Measurements from ENCODE around the gene IGSF8. TPM values are rescaled to one million over a fixed set of nuclear protein-coding genes. Genes with fewer than 3 reads are reported as not detected.
"Not testable (repeated sequence)": the region's sequence is repeated elsewhere in the genome, so short reads cannot be mapped to it uniquely, and the experiment has no call there.

IGSF8 gene
- total RNA-seq, 3 donors from 2014 or later, result 21.0 to 35.7 (median 24.5) TPM

DNA sequence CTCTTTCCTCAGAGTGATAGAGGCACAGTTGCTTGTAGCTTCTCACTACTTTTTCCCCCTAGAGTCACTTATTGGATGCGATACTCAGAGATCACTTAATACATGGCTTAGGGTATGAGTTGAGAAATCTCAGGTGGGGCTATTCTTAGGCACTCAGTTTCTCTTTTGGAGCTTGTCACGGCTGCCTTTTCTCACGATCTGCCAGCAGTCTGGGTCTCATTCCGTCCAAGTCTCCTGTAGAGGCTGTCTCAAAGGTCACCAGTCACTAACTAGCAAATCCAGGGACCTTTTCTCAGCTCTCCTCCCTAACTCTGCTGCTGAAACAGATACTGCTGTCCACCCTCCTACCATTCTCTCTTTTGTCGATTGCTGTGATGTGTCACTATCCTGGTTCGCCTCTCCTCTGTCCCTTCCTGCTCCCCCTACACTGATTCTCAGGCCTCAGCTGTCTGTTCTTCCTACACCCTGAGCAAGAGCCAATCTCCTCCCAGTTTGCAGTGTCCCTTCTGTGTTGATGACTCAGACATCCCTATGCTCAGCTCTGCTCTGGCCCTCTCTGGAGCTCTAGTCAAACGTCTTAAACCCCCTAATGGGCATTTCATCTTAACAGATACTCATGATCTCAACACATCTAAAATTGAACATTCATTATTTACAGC is 29.6 kb upstream of the IGSF8 start:
- Histone ChIP-seq H3K27me3 (no peaks in the 10 kb centered on the region), H3K4me3 (no peak overlapping the region), H3K4me1 (no peaks in the 10 kb centered on the region), H3K36me3 (no peaks in the 10 kb centered on the region), H3K27ac (no peak overlapping the region), H3K9me3 (no peaks in the 10 kb centered on the region)
- intact Hi-C loops (cut with DNase I; ENCODE audit: low total_unique reads), result no loop called here
- TF ChIP-seq, protein P1, sequence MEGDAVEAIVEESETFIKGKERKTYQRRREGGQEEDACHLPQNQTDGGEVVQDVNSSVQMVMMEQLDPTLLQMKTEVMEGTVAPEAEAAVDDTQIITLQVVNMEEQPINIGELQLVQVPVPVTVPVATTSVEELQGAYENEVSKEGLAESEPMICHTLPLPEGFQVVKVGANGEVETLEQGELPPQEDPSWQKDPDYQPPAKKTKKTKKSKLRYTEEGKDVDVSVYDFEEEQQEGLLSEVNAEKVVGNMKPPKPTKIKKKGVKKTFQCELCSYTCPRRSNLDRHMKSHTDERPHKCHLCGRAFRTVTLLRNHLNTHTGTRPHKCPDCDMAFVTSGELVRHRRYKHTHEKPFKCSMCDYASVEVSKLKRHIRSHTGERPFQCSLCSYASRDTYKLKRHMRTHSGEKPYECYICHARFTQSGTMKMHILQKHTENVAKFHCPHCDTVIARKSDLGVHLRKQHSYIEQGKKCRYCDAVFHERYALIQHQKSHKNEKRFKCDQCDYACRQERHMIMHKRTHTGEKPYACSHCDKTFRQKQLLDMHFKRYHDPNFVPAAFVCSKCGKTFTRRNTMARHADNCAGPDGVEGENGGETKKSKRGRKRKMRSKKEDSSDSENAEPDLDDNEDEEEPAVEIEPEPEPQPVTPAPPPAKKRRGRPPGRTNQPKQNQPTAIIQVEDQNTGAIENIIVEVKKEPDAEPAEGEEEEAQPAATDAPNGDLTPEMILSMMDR (IDR thresholded peaks at IDR 0.05), result no peak
- no peak for DNase-seq (ENCODE audit: low spot score in 2 of 2)

DNA sequence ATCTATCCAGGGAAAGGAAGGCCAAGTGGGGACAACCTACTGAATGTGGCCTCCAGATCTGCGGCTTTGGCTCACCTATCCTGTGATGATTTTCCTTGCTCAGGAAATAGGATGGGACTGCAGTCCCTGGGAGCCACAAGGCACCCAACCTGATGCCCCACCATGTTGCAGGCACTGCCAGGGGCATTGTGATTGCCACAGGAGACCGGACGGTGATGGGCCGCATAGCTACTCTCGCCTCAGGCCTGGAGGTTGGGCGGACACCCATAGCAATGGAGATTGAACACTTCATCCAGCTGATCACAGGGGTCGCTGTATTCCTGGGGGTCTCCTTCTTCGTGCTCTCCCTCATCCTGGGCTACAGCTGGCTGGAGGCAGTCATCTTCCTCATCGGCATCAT is 29.0 kb upstream of the IGSF8 start:
- no peaks in the 10 kb centered on the region for H3K4me1 ChIP-seq
- H3K27ac ChIP-seq, result no peak overlapping the region

DNA sequence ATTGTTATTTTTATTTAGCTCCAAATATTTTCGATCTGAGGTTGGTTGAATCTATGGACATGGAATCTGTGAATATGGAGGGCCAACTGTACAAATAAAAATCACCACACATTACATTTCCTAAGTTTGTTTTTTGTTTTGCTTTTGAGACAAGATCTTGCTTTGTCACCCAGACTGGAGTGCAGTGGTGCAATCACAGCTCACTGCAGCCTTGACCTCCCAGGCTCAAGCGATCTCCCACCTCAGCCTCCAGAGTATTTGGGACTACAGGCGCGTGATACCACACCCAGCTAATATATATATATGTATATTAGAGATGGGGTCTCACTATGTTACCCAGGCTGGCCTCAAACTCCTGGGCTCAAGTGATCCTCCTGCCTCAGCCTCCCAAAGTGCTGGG is 27.9 kb upstream of the IGSF8 start:
- H3K9me3 ChIP-seq; H3K27me3 ChIP-seq; H3K4me1 ChIP-seq; H3K27ac ChIP-seq; H3K36me3 ChIP-seq; DNase-seq (ENCODE audit: low spot score in 2 of 2); intact Hi-C loops (cut with DNase I; ENCODE audit: low total_unique reads); H3K4me3 ChIP-seq: not testable (repeated sequence)

More for the DNA sequence above, 29.0 kb upstream of the IGSF8 start:
- Histone ChIP-seq H3K9me3 (no peaks in the 10 kb centered on the region), H3K4me3 (no peak overlapping the region), H3K36me3 (no peaks in the 10 kb centered on the region), H3K27me3 (no peaks in the 10 kb centered on the region)
- DNase-seq (ENCODE audit: low spot score in 2 of 2), result no peak
- intact Hi-C loops (cut with DNase I; ENCODE audit: low total_unique reads), result no loop called here
- TF ChIP-seq POLR2AphosphoS5 (IDR thresholded peaks at IDR 0.05) (no peak), POLR2A (IDR thresholded peaks at IDR 0.05) (no peak)
- TF ChIP-seq, protein P1 (IDR thresholded peaks at IDR 0.05), result no peak

DNA sequence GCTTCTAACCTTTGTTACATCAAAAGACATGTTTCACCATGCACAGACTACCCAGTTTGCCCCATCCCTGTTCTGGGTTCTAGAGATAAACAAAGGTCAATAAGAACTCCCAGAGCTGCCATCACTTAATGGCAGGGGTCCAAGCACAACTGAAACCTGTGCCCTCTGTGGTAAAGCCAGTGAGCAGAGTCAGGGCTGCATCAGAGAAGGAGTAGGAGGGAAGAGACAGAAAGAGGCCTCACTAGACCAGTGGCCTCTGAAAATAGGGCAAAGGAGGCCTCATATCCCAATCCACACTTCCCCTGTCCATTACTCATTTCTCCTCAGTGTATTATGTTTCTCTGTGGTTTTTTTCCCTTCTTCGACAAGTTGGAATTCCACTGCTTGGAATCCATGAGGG is 27.3 kb upstream of the IGSF8 start:
- no peak for TF ChIP-seq POLR2AphosphoS5 (IDR thresholded peaks at IDR 0.05)
- TF ChIP-seq, protein P1 (IDR thresholded peaks at IDR 0.05), result no peak
- no peak for TF ChIP-seq POLR2A (IDR thresholded peaks at IDR 0.05)
- Histone ChIP-seq H3K4me1 (no peaks in the 10 kb centered on the region), H3K36me3 (no peaks in the 10 kb centered on the region), H3K4me3 (no peak overlapping the region), H3K27ac (no peak overlapping the region), H3K27me3 (no peaks in the 10 kb centered on the region), H3K9me3 (no peaks in the 10 kb centered on the region)
- intact Hi-C loops (cut with DNase I; ENCODE audit: low total_unique reads), result no loop called here
- DNase-seq (ENCODE audit: low spot score in 2 of 2), result no peak

DNA sequence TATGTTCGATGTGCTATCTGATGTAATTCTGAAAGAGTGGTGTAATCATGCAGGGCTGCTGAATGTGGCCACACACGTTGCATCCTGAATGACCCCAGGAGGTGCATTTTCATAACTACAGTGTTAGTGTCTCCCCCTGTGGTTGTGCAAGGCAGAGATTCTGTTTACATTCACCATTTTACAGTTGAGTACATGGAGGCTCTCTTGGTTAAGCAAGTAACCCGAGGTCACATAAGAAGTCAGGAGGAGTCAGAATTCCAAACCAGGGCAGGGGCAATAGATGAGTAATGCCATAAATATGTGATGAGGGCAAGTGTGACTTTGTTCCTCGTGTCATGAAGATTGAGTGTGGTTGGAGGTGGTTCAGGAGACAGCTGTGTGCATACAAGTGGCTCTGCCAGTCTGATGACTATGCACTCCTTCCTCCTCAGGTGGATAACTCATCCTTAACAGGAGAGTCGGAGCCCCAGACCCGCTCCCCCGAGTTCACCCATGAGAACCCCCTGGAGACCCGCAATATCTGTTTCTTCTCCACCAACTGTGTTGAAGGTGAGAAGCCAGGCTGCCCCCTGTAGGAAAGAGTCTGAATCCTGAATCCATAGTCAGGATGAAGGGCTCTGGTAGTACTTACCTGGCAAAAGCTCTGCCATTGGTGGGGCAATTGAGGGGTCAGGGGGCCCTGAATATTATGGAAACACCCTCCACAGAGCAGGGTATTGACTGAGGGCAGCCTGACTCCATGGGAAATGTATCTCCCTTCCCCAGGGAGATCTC is 26.5 kb upstream of the IGSF8 start:
- TF ChIP-seq POLR2AphosphoS5 (IDR thresholded peaks at IDR 0.05) (no peak), POLR2A (IDR thresholded peaks at IDR 0.05) (no peak)
- TF ChIP-seq, protein P1 (IDR thresholded peaks at IDR 0.05), result no peak
- Histone ChIP-seq H3K36me3 (no peaks in the 10 kb centered on the region), H3K27me3 (no peaks in the 10 kb centered on the region), H3K9me3 (no peaks in the 10 kb centered on the region), H3K4me3 (no peak overlapping the region), H3K27ac (no peak overlapping the region), H3K4me1 (no peaks in the 10 kb centered on the region)
- intact Hi-C loops (cut with DNase I; ENCODE audit: low total_unique reads), result no loop called here
- peak in 1 of 2 donors; percentile 29 for DNase-seq (ENCODE audit: low spot score in 2 of 2)
